ENCODE measurements around the gene TGM1.

DNA sequence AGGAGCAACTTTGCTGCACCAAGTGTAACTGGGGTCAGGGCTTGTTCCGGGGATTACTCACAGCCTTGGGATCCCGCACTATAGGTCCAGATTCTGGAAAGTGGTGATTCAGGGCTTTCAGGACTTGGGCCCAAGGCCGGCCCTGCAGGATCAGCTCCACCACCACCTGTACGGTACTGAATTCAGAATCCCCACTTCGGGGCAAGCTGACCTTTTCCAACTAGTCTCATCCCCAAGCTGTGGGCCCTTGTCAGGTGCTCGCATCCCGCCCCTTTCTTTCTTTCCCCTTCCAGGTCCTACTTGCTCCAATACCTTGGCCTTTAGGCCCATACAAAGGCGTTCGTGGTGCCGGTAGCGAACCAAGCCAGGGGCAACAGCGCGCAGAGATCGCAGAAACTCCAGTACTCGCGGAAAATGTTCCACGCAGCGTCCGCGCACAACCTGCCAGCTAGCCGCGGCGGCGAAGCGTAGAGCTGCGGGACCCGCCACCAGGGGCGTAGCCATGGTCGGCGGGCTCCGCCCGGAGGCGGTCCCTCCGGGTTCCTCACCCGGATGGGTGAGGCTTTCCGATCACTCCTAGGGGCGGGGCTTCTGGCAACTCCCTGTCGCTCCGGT is 21.0 kb downstream of the TGM1 start:
- no peak for TF ChIP-seq CTCF (IDR thresholded peaks at IDR 0.05)
- no peak for TF ChIP-seq EP300 (IDR thresholded peaks at IDR 0.05)
- TF ChIP-seq MAX (IDR thresholded peaks at IDR 0.05), result no peak
- TF ChIP-seq RAD21 (conservative IDR thresholded peaks at IDR 0.05 in 1 of 2, IDR thresholded peaks at IDR 0.05 in 1 of 2), result no peak
- no peak for TF ChIP-seq POLR2A (IDR thresholded peaks at IDR 0.05; ENCODE audit: low read length)
- TF ChIP-seq HOXA7 (CRISPR knock-in tag; IDR thresholded peaks at IDR 0.05), result no peak
- TF ChIP-seq HMGXB4 (CRISPR knock-in tag; IDR thresholded peaks at IDR 0.05; ENCODE audit: borderline replicate concordance), result no peak
- TF ChIP-seq HDAC2 (IDR thresholded peaks at IDR 0.05), result no peak
- TF ChIP-seq RFX5 (IDR thresholded peaks at IDR 0.05), result no peak
- TF ChIP-seq CEBPB (IDR thresholded peaks at IDR 0.05), result no peak
- no peak for TF ChIP-seq CBX2 (IDR thresholded peaks at IDR 0.05; ENCODE audit: borderline replicate concordance, low read depth)
